Chondrocyte (in vitro differentiated cells): ENCODE results near the gene USP10. TPM values are rescaled to one million over a fixed set of nuclear protein-coding genes. Genes with fewer than 3 reads are reported as not detected.

ENCODE experiments used
- DNase-seq: peaks from one replicate; pipeline ENCODE4 v3.0.0; 2021; ENCODE audit warnings: mixed read lengths, low spot score
- H3K27ac Mint-ChIP-seq: one replicate; pipeline ENCODE4 v1.8.0; 2021; ENCODE audit warnings: mild to moderate bottlenecking, moderate library complexity, mixed read lengths; ENCODE audit not compliant: unreplicated experiment
- H3K27me3 Mint-ChIP-seq: 2 replicates; pipeline ENCODE4 v1.8.0; 2021; ENCODE audit warnings: low read depth, mixed read lengths
- H3K36me3 Mint-ChIP-seq: 2 replicates; pipeline ENCODE4 v1.8.0; 2021; ENCODE audit warnings: low read depth, mixed read lengths
- H3K4me1 Mint-ChIP-seq: 2 replicates; pipeline ENCODE4 v1.8.0; 2021; ENCODE audit warnings: low read depth, mild to moderate bottlenecking, mixed read lengths
- H3K4me3 Mint-ChIP-seq: one replicate; pipeline ENCODE4 v1.8.0; 2021; ENCODE audit warnings: mild to moderate bottlenecking, moderate library complexity, mixed read lengths; ENCODE audit not compliant: unreplicated experiment
- H3K9me3 Mint-ChIP-seq: 2 replicates; pipeline ENCODE4 v1.8.0; 2021; ENCODE audit warnings: low read depth, mixed read lengths
- CTCF ChIP-seq: fragments of 200-600 bp; sonication (generic); IDR thresholded peaks from 2 replicates; pipeline ENCODE4 v1.5.0; 2021; ENCODE audit warnings: antibody characterized with exemption, mild to moderate bottlenecking, moderate library complexity
- total RNA-seq: library from RNA; stranded (reverse); gene quantifications from 3 replicates; pipeline ENCODE4 v1.2.1, GENCODE V29; 2021

Gene USP10
- total RNA-seq, 1 donor from 2014 or later: 43.0 TPM

- H3K36me3 Mint-ChIP-seq: peaks cover 36% of the 10 kb centered on the region
Observed at GRCh38 chr16:84654998-84655397, 44.8 kb upstream of the USP10 start.

GRCh38 chr16:84656649-84657048, 43.2 kb upstream of the USP10 start:
- Mint-ChIP-seq H3K4me3 (no peak overlapping the region), H3K27me3 (no peaks in the 10 kb centered on the region), H3K9me3 (no peaks in the 10 kb centered on the region), H3K36me3 (peaks cover 45% of the 10 kb centered on the region), H3K27ac (no peak overlapping the region), H3K4me1 (peaks cover 4% of the 10 kb centered on the region)
- TF ChIP-seq CTCF: no peak
- no peak for DNase-seq

More at GRCh38 chr16:84654998-84655397, 44.8 kb upstream of the USP10 start:
- Mint-ChIP-seq H3K4me1 (peaks cover 13% of the 10 kb centered on the region), H3K4me3 (no peak overlapping the region), H3K9me3 (no peaks in the 10 kb centered on the region), H3K27me3 (no peaks in the 10 kb centered on the region), H3K27ac (no peak overlapping the region)
- no peak for TF ChIP-seq CTCF
- DNase-seq: no peak

- Mint-ChIP-seq H3K27me3 (no peaks in the 10 kb centered on the region), H3K27ac (no peak overlapping the region), H3K4me1 (peaks cover 4% of the 10 kb centered on the region), H3K36me3 (peaks cover 49% of the 10 kb centered on the region), H3K9me3 (no peaks in the 10 kb centered on the region), H3K4me3 (no peak overlapping the region)
- DNase-seq: no peak
- TF ChIP-seq CTCF: no peak
Observed at GRCh38 chr16:84657229-84657837, 42.5 kb upstream of the USP10 start.

- no peak for DNase-seq
- TF ChIP-seq CTCF: no peak
- H3K27ac Mint-ChIP-seq: no peak overlapping the region
- peaks cover 4% of the 10 kb centered on the region for H3K4me1 Mint-ChIP-seq
- no peaks in the 10 kb centered on the region for H3K27me3 Mint-ChIP-seq
- peaks cover 53% of the 10 kb centered on the region for H3K36me3 Mint-ChIP-seq
- H3K9me3 Mint-ChIP-seq: no peaks in the 10 kb centered on the region
- H3K4me3 Mint-ChIP-seq: no peak overlapping the region
Observed at GRCh38 chr16:84658690-84659089, 41.1 kb upstream of the USP10 start.

GRCh38 chr16:84659656-84660300, 40.0 kb upstream of the USP10 start:
- Mint-ChIP-seq H3K4me1 (peaks cover 4% of the 10 kb centered on the region), H3K9me3 (no peaks in the 10 kb centered on the region), H3K4me3 (no peak overlapping the region), H3K27ac (no peak overlapping the region), H3K27me3 (no peaks in the 10 kb centered on the region), H3K36me3 (peaks cover 60% of the 10 kb centered on the region)
- no peak for TF ChIP-seq CTCF
- DNase-seq: no peak
